RPMI7951 (cell line): ENCODE results near the gene WASF3. TPM values are rescaled to one million over a fixed set of nuclear protein-coding genes. Genes with fewer than 3 reads are reported as not detected.
"Not testable (repeated sequence)": the region's sequence is repeated elsewhere in the genome, so short reads cannot be mapped to it uniquely, and the experiment has no call there.

Experiments used
- DNase-seq: peaks from one replicate; pipeline ENCODE4 v3.0.0-alpha.2; 2012; ENCODE audit warnings: low read depth
- total RNA-seq: library from RNA; depleted of rRNA; stranded (reverse); fragments of >200 nt; shearing (Covaris generic); gene quantifications from 2 replicates; pipeline ENCODE4 v1.2.3, GENCODE V29; 2014; rRNA removed

WASF3 gene
- total RNA-seq, 1 experiment from 2014 or later, result 6.1 TPM

- DNase-seq, result no peak
These were observed 159.5 kb downstream of the WASF3 start for GRCh38 chr13:26716984-26717383.

- DNase-seq, result no peak
These were observed 160.7 kb downstream of the WASF3 start for GRCh38 chr13:26718146-26718545.

DNA sequence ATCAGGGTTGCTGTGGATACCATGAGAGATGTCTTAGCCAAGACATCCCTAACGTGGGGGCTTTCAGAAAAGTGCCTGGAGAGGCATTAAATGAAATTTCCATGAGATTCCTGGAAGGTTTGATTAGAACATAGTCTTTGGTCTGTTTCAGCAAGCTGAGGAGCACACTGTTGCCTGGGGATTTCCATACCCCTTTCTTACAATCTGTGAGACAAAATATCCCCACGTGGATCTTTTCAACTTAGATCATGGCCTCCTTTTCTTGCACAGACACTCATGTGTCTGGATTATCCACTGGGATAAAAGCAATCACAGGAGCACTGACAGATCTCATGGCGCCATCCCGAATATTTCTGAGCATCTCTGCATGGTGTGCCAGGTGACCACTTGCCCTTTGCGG is 161.4 kb downstream of the WASF3 start:
- no peak for DNase-seq

- peak; percentile 9 for DNase-seq
These were observed 162.0 kb downstream of the WASF3 start for GRCh38 chr13:26719356-26719945.

DNA sequence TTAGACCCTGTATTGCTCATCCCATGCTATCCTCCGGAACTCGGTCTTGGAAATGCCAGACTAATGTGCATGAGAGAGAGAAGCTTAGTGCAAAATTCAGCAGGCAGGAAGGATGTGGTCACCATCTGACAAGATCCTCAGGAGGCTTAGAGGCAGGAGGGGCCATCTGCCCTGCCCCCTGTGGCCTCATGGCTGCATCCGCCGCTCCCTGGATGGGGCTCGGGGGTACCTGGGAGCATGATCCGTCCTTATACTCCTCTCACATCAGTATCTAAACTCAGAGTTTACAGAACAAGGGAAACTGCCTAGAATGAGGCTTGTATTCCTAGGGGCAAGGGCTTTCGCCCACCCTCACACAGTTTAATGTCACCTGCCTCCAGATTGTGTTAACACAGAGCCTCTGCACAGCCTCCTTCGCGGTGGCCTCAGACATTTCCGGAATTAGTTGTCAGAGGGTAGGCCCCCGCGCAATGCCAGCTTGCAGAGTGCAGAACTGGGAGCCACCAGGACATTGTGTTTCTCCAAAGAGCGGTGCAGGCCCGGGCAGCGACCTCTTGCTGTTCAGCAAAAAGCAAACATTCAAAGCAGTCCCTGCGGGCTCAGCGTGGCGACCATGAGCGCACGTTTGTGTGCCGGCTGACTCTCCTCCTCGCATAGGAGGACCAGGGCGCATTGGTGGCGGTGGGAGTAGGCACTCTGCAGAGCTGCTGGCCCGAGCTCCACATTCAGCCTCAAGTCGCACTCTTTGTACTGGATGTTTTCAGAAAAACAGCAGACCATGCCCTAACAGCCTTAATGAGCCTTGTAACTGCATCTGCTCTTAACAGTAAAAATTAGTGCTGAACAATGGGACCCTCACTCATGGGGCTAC is 164.0 kb downstream of the WASF3 start:
- peak; percentile 49 for DNase-seq

GRCh38 chr13:26722321-26722720 is 164.8 kb downstream of the WASF3 start:
- DNase-seq, result no peak

DNA sequence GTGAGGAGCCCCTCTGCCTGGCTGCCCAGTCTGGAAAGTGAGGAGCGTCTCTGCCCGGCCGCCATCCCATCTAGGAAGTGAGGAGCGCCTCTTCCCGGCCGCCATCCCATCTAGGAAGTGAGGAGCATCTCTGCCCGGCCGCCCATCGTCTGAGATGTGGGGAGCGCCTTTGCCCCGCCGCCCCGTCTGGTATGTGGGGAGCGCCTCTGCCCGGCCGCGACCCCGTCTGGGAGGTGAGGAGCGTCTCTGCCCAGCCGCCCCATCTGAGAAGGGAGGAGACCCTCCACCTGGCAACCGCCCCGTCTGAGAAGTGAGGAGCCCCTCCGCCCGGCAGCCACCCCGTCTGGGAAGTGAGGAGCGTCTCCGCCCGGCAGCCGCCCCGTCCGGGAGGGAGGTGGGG is 166.1 kb downstream of the WASF3 start:
- not testable (repeated sequence) for DNase-seq

GRCh38 chr13:26726684-26727083 is 169.2 kb downstream of the WASF3 start:
- DNase-seq, result no peak

GRCh38 chr13:26727122-26727521 is 169.6 kb downstream of the WASF3 start:
- DNase-seq, result no peak

DNA sequence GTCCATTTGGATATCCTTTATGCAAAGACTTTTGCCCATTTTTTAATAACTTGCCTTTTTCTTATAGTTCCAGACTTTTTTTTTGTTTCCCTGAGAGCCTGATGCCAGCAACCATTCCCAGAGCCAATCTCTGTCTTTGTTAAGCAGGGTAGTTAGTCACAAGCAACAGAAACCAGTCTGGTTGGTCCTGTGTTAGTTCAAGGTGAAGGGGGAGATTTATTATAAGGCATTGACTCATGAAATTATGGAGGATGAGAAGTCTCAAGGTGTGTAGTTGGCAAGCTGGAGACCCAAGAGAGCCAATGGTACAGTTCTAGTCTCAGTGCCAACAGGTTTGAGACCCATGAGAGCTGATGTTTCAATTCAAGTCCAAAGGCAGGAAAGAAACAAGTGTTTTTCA is 170.2 kb downstream of the WASF3 start:
- no peak for DNase-seq

DNA sequence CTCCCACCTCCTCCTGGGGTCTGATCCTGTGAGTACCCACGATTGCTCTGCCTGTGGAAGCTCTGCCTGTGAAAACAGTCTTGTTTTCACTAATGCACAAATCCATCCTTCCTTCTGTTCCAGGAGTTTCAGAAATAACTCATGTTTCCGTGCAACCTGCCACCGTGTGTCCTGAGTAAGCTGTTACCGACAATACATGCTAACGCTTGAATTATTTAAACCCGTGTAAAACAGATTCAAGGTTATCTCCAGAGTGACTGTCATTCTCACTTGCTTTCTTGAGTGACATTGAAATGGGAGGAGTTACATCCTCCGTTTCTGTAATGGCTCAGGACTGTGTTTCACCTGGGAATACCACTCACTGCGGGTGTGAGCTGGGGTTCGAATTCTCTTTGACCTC is 178.2 kb downstream of the WASF3 start:
- DNase-seq, result no peak

Other genes starting within 250 kb of the WASF3 start
- gene GPR12, start 203.1 kb downstream of the WASF3 start, total RNA-seq, result not detected in 2 replicates